ENCODE data around the gene EPN2.

DNA sequence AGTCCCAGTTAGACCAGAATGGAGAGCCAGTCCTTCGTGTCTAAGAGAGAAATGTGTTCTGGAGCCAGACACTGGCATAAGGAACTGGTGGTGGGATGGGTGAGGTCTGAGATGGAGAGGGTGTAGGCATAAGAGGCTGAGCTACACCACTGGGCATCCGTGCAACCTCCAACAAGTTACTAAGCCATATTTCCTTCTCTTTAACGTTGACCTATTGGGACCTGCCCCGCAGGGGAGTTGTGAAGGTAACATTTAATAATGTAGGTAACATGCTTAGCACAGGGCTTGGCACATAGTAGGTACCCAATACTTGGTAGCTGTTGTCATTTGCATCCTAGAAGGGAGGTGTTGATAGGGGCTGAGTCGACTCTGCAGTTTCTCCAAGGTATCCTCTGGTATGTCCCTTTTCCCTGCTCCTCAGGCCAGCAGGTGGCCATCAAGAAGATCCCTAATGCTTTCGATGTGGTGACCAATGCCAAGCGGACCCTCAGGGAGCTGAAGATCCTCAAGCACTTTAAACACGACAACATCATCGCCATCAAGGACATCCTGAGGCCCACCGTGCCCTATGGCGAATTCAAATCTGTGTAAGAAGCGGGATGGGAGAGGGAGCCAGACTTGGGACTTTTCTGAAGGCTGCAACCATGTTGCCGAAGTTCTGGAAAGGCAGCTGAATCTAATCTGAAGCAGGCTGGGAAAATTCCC, 142.3 kb downstream of the EPN2 start:
- TF ChIP-seq, protein P1, sequence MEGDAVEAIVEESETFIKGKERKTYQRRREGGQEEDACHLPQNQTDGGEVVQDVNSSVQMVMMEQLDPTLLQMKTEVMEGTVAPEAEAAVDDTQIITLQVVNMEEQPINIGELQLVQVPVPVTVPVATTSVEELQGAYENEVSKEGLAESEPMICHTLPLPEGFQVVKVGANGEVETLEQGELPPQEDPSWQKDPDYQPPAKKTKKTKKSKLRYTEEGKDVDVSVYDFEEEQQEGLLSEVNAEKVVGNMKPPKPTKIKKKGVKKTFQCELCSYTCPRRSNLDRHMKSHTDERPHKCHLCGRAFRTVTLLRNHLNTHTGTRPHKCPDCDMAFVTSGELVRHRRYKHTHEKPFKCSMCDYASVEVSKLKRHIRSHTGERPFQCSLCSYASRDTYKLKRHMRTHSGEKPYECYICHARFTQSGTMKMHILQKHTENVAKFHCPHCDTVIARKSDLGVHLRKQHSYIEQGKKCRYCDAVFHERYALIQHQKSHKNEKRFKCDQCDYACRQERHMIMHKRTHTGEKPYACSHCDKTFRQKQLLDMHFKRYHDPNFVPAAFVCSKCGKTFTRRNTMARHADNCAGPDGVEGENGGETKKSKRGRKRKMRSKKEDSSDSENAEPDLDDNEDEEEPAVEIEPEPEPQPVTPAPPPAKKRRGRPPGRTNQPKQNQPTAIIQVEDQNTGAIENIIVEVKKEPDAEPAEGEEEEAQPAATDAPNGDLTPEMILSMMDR (IDR thresholded peaks at IDR 0.05 in 2 of 3, conservative IDR thresholded peaks at IDR 0.05 in 1 of 3; ENCODE audit: borderline replicate concordance in 1 of 3, insufficient read depth in 1 of 3, low read depth in 2 of 3, low read length in 2 of 3) = no peak
- TF ChIP-seq, protein P2, sequence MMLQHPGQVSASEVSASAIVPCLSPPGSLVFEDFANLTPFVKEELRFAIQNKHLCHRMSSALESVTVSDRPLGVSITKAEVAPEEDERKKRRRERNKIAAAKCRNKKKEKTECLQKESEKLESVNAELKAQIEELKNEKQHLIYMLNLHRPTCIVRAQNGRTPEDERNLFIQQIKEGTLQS (IDR thresholded peaks at IDR 0.05) = no peak
- TF ChIP-seq ZNF274 (IDR thresholded peaks at IDR 0.05; ENCODE audit: low read depth, low read length) = no peak
